ENCODE data around the gene LSMEM2. TPM values are rescaled to one million over a fixed set of nuclear protein-coding genes. Genes with fewer than 3 reads are reported as not detected.

The LSMEM2 gene
- total RNA-seq, 2 experiments from 2014 or later = not detected

DNA sequence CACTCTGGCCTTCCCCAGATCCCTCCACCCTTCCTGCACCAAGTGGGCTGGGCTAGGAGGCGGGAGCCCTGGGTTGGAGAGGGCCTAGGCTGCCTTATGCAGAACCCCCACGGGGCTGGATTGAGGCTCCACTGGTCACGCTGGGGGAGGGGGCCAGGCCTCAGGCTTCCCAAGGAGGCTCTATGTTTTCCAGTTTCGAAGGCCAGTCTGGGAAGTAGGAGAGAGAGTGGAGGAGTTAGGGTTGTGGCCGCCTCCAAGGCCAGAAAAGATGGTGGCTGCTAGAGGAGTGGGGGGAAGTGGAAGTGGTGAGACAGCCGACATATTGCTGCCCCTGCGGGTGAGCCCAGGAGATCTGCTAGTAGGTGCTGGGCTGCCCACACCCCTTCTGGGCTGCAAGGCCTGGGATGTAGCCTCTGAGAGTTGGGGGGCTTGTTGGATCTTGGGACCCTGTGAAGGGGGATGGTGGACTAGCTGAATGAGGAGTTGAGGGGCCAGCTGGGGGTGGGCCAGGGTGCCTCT, 41.7 kb upstream of the LSMEM2 start:
- ChIA-PET POLR2A (interaction anchor here (0.7 to 4.2 kb wide), 9 partner anchors 10 to 122 kb away, joined by 3 to 29 read pairs (median 3); partner anchors contain the start of genes HYAL3 and NAA80), CTCF (interaction anchor here (0.8 to 14.8 kb wide), 5 partner anchors 6 to 43 kb away, joined by 3 to 239 read pairs (median 4); no protein-coding TSS in a partner anchor)
- TF ChIP-seq CTCF (IDR thresholded peaks at IDR 0.05) = no peak
- Mint-ChIP-seq H3K36me3 (ENCODE audit: low read depth) (peaks cover 21% of the 10 kb centered on the region), H3K4me1 (ENCODE audit: low read depth) (peaks cover 43% of the 10 kb centered on the region), H3K9me3 (no peaks in the 10 kb centered on the region), H3K4me3 (peak overlapping the region; percentile 91), H3K27me3 (no peaks in the 10 kb centered on the region), H3K27ac (peak overlapping the region; percentile 95)
- ATAC-seq (no peak), DNase-seq (peak; percentile 62)
- intact Hi-C loops (cut with micrococcal nuclease) = no loop called here

GRCh38 chr3:50237754-50238548, 40.9 kb upstream of the LSMEM2 start:
- H3K4me1 Mint-ChIP-seq (ENCODE audit: low read depth) = peaks cover 51% of the 10 kb centered on the region
- H3K27me3 Mint-ChIP-seq = no peaks in the 10 kb centered on the region
- CTCF ChIA-PET = interaction anchor here (0.8 to 14.8 kb wide), 4 partner anchors 6 to 44 kb away, joined by 3 to 239 read pairs (median 20); no protein-coding TSS in a partner anchor
- peak overlapping the region; percentile 95 for H3K27ac Mint-ChIP-seq
- H3K4me3 Mint-ChIP-seq = peak overlapping the region; percentile 91
- POLR2A ChIA-PET = interaction anchor here (0.7 to 4.2 kb wide), 8 partner anchors 9 to 122 kb away, joined by 3 to 29 read pairs (median 4); no protein-coding TSS in a partner anchor
- peak; percentile 47 for ATAC-seq
- H3K9me3 Mint-ChIP-seq = no peaks in the 10 kb centered on the region
- TF ChIP-seq CTCF (IDR thresholded peaks at IDR 0.05) = no peak
- H3K36me3 Mint-ChIP-seq (ENCODE audit: low read depth) = peaks cover 21% of the 10 kb centered on the region
- DNase-seq = peak; percentile 96
- intact Hi-C loops (cut with micrococcal nuclease) = no loop called here

DNA sequence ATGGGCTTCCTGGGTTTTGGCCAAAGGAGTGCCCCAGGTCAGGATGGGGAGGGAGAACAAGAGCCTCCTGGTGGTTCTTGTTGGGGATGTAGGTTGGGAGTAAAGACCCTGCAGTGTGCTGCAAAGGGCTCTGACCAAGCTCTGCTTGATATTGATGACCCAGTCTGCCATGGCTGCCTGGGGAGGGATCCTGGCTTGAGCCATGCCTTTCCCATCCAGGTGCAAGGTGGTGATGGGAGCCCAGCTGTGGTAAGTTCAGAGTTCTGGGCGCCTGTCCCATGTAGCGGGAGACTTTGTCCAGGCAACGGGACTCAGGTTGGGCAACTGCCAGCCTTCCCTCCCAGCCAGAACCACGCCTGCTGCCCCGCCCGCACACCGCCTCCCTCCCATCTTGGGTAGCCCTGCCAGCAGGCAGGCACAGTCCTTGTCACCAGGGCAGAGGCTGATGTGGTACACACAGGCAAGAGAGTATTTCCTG, 40.3 kb upstream of the LSMEM2 start:
- Mint-ChIP-seq H3K36me3 (ENCODE audit: low read depth) (peaks cover 23% of the 10 kb centered on the region), H3K27me3 (no peaks in the 10 kb centered on the region), H3K4me1 (ENCODE audit: low read depth) (peaks cover 56% of the 10 kb centered on the region), H3K9me3 (no peaks in the 10 kb centered on the region), H3K4me3 (peak overlapping the region; percentile 91), H3K27ac (peak overlapping the region; percentile 95)
- POLR2A ChIA-PET = interaction anchor here (0.7 to 4.2 kb wide), 4 partner anchors 9 to 53 kb away, joined by 3 to 29 read pairs (median 4); no protein-coding TSS in a partner anchor
- DNase-seq (peak; percentile 19), ATAC-seq (no peak)
- intact Hi-C loops (cut with micrococcal nuclease) = no loop called here
- CTCF ChIA-PET = interaction anchor here (1.3 to 14.8 kb wide), 3 partner anchors 5 to 31 kb away, joined by 3 to 239 read pairs (median 36); no protein-coding TSS in a partner anchor
- TF ChIP-seq CTCF (IDR thresholded peaks at IDR 0.05) = no peak

- Mint-ChIP-seq H3K27me3 (no peaks in the 10 kb centered on the region), H3K36me3 (ENCODE audit: low read depth) (peaks cover 26% of the 10 kb centered on the region), H3K27ac (peak overlapping the region; percentile 95), H3K4me3 (peak overlapping the region; percentile 91), H3K4me1 (ENCODE audit: low read depth) (peaks cover 63% of the 10 kb centered on the region), H3K9me3 (no peaks in the 10 kb centered on the region)
- no peak for ATAC-seq
- no peak for DNase-seq
- ChIA-PET CTCF (interaction anchor here (0.9 to 8.0 kb wide), 3 partner anchors 8 to 47 kb away, joined by 3 to 239 read pairs (median 8); partner anchors contain the start of gene GNAI2), POLR2A (interaction anchor here (1.0 kb wide), 1 partner anchor 12 kb away, joined by 3 read pairs; no protein-coding TSS in a partner anchor)
- TF ChIP-seq CTCF (IDR thresholded peaks at IDR 0.05) = no peak
- intact Hi-C loops (cut with micrococcal nuclease) = no loop called here
Observed at GRCh38 chr3:50239649-50240048, 39.2 kb upstream of the LSMEM2 start.

All from activated CD8-positive, alpha-beta T cell treated with anti-CD3 and anti-CD28 coated beads for 36 hours (primary cell).